Neural progenitor cell (in vitro differentiated cells): ENCODE data around the gene AVEN. TPM values are rescaled to one million over a fixed set of nuclear protein-coding genes. Genes with fewer than 3 reads are reported as not detected.

ENCODE experiments used
- DNase-seq: peaks from one replicate; pipeline ENCODE4 v3.0.0-alpha.2; 2016; ENCODE audit warnings: low spot score
- H2AFZ ChIP-seq: fragments of 200-600 bp; sonication (generic); replicated peaks from 2 replicates; pipeline ENCODE4 v1.6.1; 2016; ENCODE audit warnings: antibody characterized with exemption
- H3F3A ChIP-seq: fragments of 200-600 bp; sonication (generic); 2 replicates; pipeline ENCODE4 v1.6.1; 2016; ENCODE audit warnings: antibody characterized with exemption, low read depth
- H3K27ac ChIP-seq: fragments of 200-600 bp; sonication (generic); 2 replicates; pipeline ENCODE4 v1.5.1; 2016; ENCODE audit warnings: mild to moderate bottlenecking
- H3K27me3 ChIP-seq: fragments of 200-600 bp; sonication (generic); 2 replicates; pipeline ENCODE4 v1.6.1; 2016; ENCODE audit warnings: mild to moderate bottlenecking, moderate library complexity
- H3K36me3 ChIP-seq: fragments of 200-600 bp; sonication (generic); 2 replicates; pipeline ENCODE4 v1.5.1; 2016
- H3K4me1 ChIP-seq: fragments of 200-600 bp; sonication (generic); 2 replicates; pipeline ENCODE4 v1.6.1; 2016; ENCODE audit warnings: mixed run types
- H3K4me2 ChIP-seq: fragments of 200-600 bp; sonication (generic); 2 replicates; pipeline ENCODE4 v1.6.1; 2016
- H3K4me3 ChIP-seq: fragments of 200-600 bp; sonication (generic); 2 replicates; pipeline ENCODE4 v1.5.1; 2016
- H3K79me2 ChIP-seq: fragments of 200-600 bp; sonication (generic); 2 replicates; pipeline ENCODE4 v1.6.1; 2016; ENCODE audit warnings: low read depth
- H3K9ac ChIP-seq: fragments of 200-600 bp; sonication (generic); 2 replicates; pipeline ENCODE4 v1.6.1; 2016
- H3K9me3 ChIP-seq: fragments of 200-600 bp; sonication (generic); 2 replicates; pipeline ENCODE4 v1.5.1; 2016; ENCODE audit warnings: low read depth
- H4K20me1 ChIP-seq: fragments of 200-600 bp; sonication (generic); 2 replicates; pipeline ENCODE4 v1.6.1; 2016; ENCODE audit warnings: low read depth
- H3K27ac Mint-ChIP-seq: 3 replicates; pipeline ENCODE4 v1.8.0; 2021; ENCODE audit warnings: mixed read lengths
- H3K27me3 Mint-ChIP-seq: 2 replicates; pipeline ENCODE4 v1.8.0; 2022; ENCODE audit warnings: low read depth, mild to moderate bottlenecking, inconsistent platforms, moderate library complexity, mixed read lengths; ENCODE audit not compliant: insufficient read depth
- H3K36me3 Mint-ChIP-seq: 3 replicates; pipeline ENCODE4 v1.8.0; 2021; ENCODE audit warnings: mixed read lengths
- H3K4me1 Mint-ChIP-seq: 3 replicates; pipeline ENCODE4 v1.8.0; 2021; ENCODE audit warnings: mixed read lengths
- H3K4me3 Mint-ChIP-seq: 3 replicates; pipeline ENCODE4 v1.8.0; 2021; ENCODE audit warnings: mild to moderate bottlenecking, moderate library complexity, mixed read lengths
- H3K9me3 Mint-ChIP-seq: 3 replicates; pipeline ENCODE4 v1.8.0; 2020; ENCODE audit warnings: mixed read lengths
- EZH2 ChIP-seq: fragments of 200-600 bp; sonication (generic); IDR thresholded peaks from 2 replicates; pipeline ENCODE4 v1.6.1; 2017; ENCODE audit warnings: antibody characterized with exemption, mild to moderate bottlenecking, moderate library complexity
- EZH2phosphoT487 ChIP-seq: fragments of 200-600 bp; sonication (generic); IDR thresholded peaks from 2 replicates; pipeline ENCODE4 v1.6.1; 2017; ENCODE audit warnings: antibody characterized with exemption
- total RNA-seq: library from RNA; depleted of rRNA; stranded (reverse); fragments of >200 nt; gene quantifications from 2 replicates; pipeline ENCODE4 v1.2.3, GENCODE V29; 2015; ENCODE audit warnings: low replicate concordance
- TF ChIP-seq, protein P1 (sequence below): fragments of 200-600 bp; sonication (generic); IDR thresholded peaks from 2 replicates; pipeline ENCODE4 v1.5.1; 2017; ENCODE audit warnings: antibody characterized with exemption, mild to moderate bottlenecking

Gene AVEN
- total RNA-seq, 1 donor from 2014 or later: 21.9 TPM

DNA sequence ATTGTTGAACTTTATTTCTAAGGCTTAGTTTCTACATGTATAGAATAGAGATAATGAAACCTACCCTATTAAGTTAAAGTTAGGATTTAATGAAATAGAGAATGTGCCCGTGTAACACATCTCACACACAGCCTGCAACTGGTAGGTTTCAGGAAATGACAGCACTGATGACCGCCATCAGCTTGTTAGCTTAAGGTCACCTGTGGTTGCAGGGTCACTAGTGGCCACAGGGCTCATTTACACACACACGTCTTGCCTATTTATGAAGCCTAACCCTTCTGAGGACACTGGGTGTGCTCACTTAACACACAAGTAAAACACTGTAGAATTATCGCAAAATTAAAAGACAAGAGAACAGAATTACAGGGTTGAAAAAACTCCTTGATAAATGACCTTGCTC lies 50.6 kb downstream of the AVEN start:
- TF ChIP-seq, protein P1, sequence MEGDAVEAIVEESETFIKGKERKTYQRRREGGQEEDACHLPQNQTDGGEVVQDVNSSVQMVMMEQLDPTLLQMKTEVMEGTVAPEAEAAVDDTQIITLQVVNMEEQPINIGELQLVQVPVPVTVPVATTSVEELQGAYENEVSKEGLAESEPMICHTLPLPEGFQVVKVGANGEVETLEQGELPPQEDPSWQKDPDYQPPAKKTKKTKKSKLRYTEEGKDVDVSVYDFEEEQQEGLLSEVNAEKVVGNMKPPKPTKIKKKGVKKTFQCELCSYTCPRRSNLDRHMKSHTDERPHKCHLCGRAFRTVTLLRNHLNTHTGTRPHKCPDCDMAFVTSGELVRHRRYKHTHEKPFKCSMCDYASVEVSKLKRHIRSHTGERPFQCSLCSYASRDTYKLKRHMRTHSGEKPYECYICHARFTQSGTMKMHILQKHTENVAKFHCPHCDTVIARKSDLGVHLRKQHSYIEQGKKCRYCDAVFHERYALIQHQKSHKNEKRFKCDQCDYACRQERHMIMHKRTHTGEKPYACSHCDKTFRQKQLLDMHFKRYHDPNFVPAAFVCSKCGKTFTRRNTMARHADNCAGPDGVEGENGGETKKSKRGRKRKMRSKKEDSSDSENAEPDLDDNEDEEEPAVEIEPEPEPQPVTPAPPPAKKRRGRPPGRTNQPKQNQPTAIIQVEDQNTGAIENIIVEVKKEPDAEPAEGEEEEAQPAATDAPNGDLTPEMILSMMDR: no peak
- TF ChIP-seq EZH2phosphoT487 (no peak), EZH2 (no peak)
- Histone ChIP-seq H3K36me3 (no peaks in the 10 kb centered on the region), H3K79me2 (peaks cover 5% of the 10 kb centered on the region), H3K27me3 (no peaks in the 10 kb centered on the region), H3K4me3 (no peak overlapping the region), H3K9me3 (peaks cover 3% of the 10 kb centered on the region), H3K9ac (no peak overlapping the region), H3K4me2 (no peak overlapping the region), H3K27ac (no peak overlapping the region), H3F3A (no peaks in the 10 kb centered on the region), H4K20me1 (no peaks in the 10 kb centered on the region), H2AFZ (no peak overlapping the region), H3K4me1 (peaks cover 8% of the 10 kb centered on the region)
- H3K4me1 Mint-ChIP-seq: peaks cover 6% of the 10 kb centered on the region
- DNase-seq: no peak
- H3K4me3 Mint-ChIP-seq: no peak overlapping the region
- H3K36me3 Mint-ChIP-seq: peaks cover 3% of the 10 kb centered on the region
- H3K27ac Mint-ChIP-seq: no peak overlapping the region
- no peaks in the 10 kb centered on the region for H3K27me3 Mint-ChIP-seq
- H3K9me3 Mint-ChIP-seq: no peaks in the 10 kb centered on the region

DNA sequence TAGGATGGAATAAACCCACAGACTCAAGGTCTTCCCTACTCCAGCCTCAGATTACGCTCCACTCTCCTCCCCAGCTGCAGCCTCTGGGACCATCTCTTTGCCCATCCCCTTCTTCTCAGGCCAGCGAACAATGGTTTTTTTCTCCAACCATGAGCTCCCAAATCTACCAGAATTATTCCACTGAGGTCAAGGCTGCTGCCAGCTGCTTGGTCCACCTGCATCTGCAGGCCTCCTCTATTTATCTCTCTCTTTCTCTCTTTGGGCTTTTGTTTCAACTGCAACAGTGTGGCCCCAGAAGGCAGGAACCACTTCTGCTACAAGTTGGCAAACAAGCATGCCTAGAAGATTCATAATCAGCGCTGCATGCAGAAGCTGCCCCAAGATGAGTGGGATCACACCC lies 51.6 kb downstream of the AVEN start:
- H3K4me3 ChIP-seq: no peak overlapping the region
- H3K36me3 ChIP-seq: no peaks in the 10 kb centered on the region
- TF ChIP-seq, protein P1: no peak
- TF ChIP-seq EZH2 (no peak), EZH2phosphoT487 (no peak)
- Mint-ChIP-seq H3K36me3 (peaks cover 3% of the 10 kb centered on the region), H3K27me3 (no peaks in the 10 kb centered on the region), H3K9me3 (no peaks in the 10 kb centered on the region), H3K4me3 (no peak overlapping the region), H3K4me1 (peaks cover 6% of the 10 kb centered on the region), H3K27ac (peak overlapping the region; percentile 64)
- DNase-seq: no peak
- H3K4me2 ChIP-seq: no peak overlapping the region
- H3K27ac ChIP-seq: no peak overlapping the region
- no peaks in the 10 kb centered on the region for H3K27me3 ChIP-seq
- no peak overlapping the region for H3K9ac ChIP-seq
- H3F3A ChIP-seq: no peaks in the 10 kb centered on the region
- H3K9me3 ChIP-seq: peaks cover 3% of the 10 kb centered on the region
- no peaks in the 10 kb centered on the region for H4K20me1 ChIP-seq
- H3K79me2 ChIP-seq: peaks cover 5% of the 10 kb centered on the region
- H3K4me1 ChIP-seq: peaks cover 8% of the 10 kb centered on the region
- no peak overlapping the region for H2AFZ ChIP-seq

DNA sequence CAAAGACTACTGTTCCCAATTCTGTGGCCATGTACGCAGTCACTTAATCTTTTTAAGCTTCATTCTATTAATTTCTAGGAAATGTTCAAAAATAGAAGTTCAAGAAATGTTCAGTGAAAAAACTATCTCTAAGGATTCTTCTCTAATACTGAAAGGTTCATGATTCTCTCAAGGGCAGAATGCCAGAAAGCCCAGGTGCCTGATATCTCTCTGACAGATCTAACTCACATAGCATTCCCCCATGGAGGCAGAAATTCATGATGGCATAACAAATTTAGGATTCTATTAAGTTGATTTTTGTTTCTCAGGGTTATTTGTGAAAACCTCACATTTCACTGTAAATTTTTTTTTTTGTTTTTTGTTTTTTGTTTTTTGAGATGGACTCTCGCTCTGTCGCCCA lies 53.3 kb downstream of the AVEN start:
- Histone ChIP-seq H3F3A (no peaks in the 10 kb centered on the region), H3K4me1 (peaks cover 8% of the 10 kb centered on the region), H3K4me2 (peak overlapping the region; percentile 8), H3K36me3 (no peaks in the 10 kb centered on the region), H3K9me3 (no peaks in the 10 kb centered on the region), H3K9ac (no peak overlapping the region), H3K27me3 (no peaks in the 10 kb centered on the region), H2AFZ (no peak overlapping the region), H3K4me3 (no peak overlapping the region), H4K20me1 (no peaks in the 10 kb centered on the region), H3K79me2 (peaks cover 5% of the 10 kb centered on the region), H3K27ac (peak overlapping the region; percentile 52)
- peaks cover 11% of the 10 kb centered on the region for H3K4me1 Mint-ChIP-seq
- no peaks in the 10 kb centered on the region for H3K27me3 Mint-ChIP-seq
- peaks cover 2% of the 10 kb centered on the region for H3K36me3 Mint-ChIP-seq
- DNase-seq: no peak
- H3K9me3 Mint-ChIP-seq: no peaks in the 10 kb centered on the region
- no peak overlapping the region for H3K4me3 Mint-ChIP-seq
- no peak overlapping the region for H3K27ac Mint-ChIP-seq
- TF ChIP-seq, protein P1: no peak
- no peak for TF ChIP-seq EZH2phosphoT487
- no peak for TF ChIP-seq EZH2
